H1 (cell line): ENCODE data around the gene CAMTA2. TPM values are rescaled to one million over a fixed set of nuclear protein-coding genes. Genes with fewer than 3 reads are reported as not detected.

Experiments
- CTCF ChIA-PET: fragments of 300-600 bp; sonication (Branson Sonifier 250); formaldehyde crosslinking; loops from one replicate; lab custom pipeline; 2021; ENCODE audit not compliant: partially characterized antibody; lab: Charles Lee
- POLR2A ChIA-PET: fragments of 300-600 bp; sonication (Branson Sonifier 250); formaldehyde crosslinking; loops from one replicate; lab custom pipeline; 2021; ENCODE audit warnings: inconsistent platforms; ENCODE audit not compliant: partially characterized antibody; lab: Charles Lee
- DNase-seq, 2 experiments: peaks; one replicate each; pipeline versions ENCODE4 v3.0.0 to v3.0.0-alpha.2; 2010 to 2022; ENCODE audit warnings: low spot score in 2 of 2, low read depth in 1 of 2, mixed read lengths in 1 of 2
- FAIRE-seq: peaks from 2 replicates; lab custom pipeline; 2011; peaks lifted over from hg19 to GRCh38; lab: Jason Lieb, UNC
- H2AFZ ChIP-seq: 2 replicates; pipeline ENCODE4 v1.8.1; 2012; ENCODE audit warnings: low read length, inconsistent platforms
- H2AK5ac ChIP-seq: 2 replicates; pipeline ENCODE4 v1.6.1; 2013; ENCODE audit warnings: low read depth, low read length
- H2BK120ac ChIP-seq: replicated peaks from 2 replicates; pipeline ENCODE3; 2013; ENCODE audit warnings: low read depth, low read length, inconsistent platforms
- H2BK12ac ChIP-seq: 2 replicates; pipeline ENCODE4 v1.6.1; 2013; ENCODE audit warnings: low read depth, low read length
- H2BK15ac ChIP-seq: 2 replicates; pipeline ENCODE4 v1.6.1; 2013; ENCODE audit warnings: low read length
- H2BK20ac ChIP-seq: 2 replicates; pipeline ENCODE4 v1.6.1; 2013; ENCODE audit warnings: low read length
- H2BK5ac ChIP-seq: 2 replicates; pipeline ENCODE4 v1.6.1; 2013; ENCODE audit warnings: low read depth, low read length
- H3K14ac ChIP-seq: 2 replicates; pipeline ENCODE4 v1.6.1; 2013; ENCODE audit warnings: inconsistent platforms; ENCODE audit not compliant: insufficient read length
- H3K18ac ChIP-seq: 2 replicates; pipeline ENCODE4 v1.6.1; 2013; ENCODE audit warnings: low read length; ENCODE audit errors: extremely low read depth
- H3K23ac ChIP-seq: 2 replicates; pipeline ENCODE4 v1.6.1; 2013; ENCODE audit warnings: inconsistent platforms; ENCODE audit not compliant: insufficient read length
- H3K23me2 ChIP-seq: 2 replicates; pipeline ENCODE4 v1.6.1; 2013; ENCODE audit warnings: low read depth, low read length
- H3K27ac ChIP-seq: 2 replicates; pipeline ENCODE4 v1.6.1; 2011; ENCODE audit warnings: low read depth, low read length, inconsistent platforms
- H3K27me3 ChIP-seq, 4 experiments: replicated peaks in 1 of 4; 1 replicate in 1 of 4; 2 replicates in 3 of 4; pipeline versions ENCODE4 v1.6.1 to v1.8.1; 2011 to 2013; ENCODE audit warnings: low read length in 3 of 4, mild to moderate bottlenecking in 3 of 4, inconsistent platforms in 2 of 4, mixed read lengths in 2 of 4, moderate library complexity in 1 of 4; ENCODE audit not compliant: control insufficient read depth in 3 of 4, insufficient read depth in 3 of 4; ENCODE audit errors: extremely low read depth in 1 of 4
- H3K36me3 ChIP-seq, 4 experiments: 2 replicates each; pipeline versions ENCODE4 v1.6.1 to v1.8.1; 2011 to 2013; ENCODE audit warnings: mild to moderate bottlenecking in 4 of 4, low read length in 3 of 4, moderate library complexity in 2 of 4, control low read depth in 1 of 4, inconsistent platforms in 1 of 4; ENCODE audit not compliant: insufficient read depth in 4 of 4, control insufficient read depth in 2 of 4
- H3K4ac ChIP-seq: replicated peaks from 2 replicates; pipeline ENCODE3; 2013; ENCODE audit warnings: low read length, low read depth, mixed read lengths, inconsistent platforms; ENCODE audit not compliant: insufficient read length
- H3K4me1 ChIP-seq, 4 experiments: replicated peaks in 1 of 4; 1 replicate in 1 of 4; 2 replicates in 3 of 4; pipeline versions ENCODE4 v1.6.1 to v1.8.1; 2011 to 2013; ENCODE audit warnings: low read length in 3 of 4, inconsistent platforms in 2 of 4, mixed read lengths in 1 of 4; ENCODE audit not compliant: insufficient read depth in 4 of 4, control insufficient read depth in 3 of 4
- H3K4me2 ChIP-seq, 2 experiments: 2 replicates each; pipeline versions ENCODE4 v1.6.1 to v1.8.1; 2011 to 2013; ENCODE audit warnings: low read depth in 2 of 2, low read length in 2 of 2, control low read depth in 1 of 2, inconsistent platforms in 1 of 2, mild to moderate bottlenecking in 1 of 2; ENCODE audit not compliant: insufficient read depth in 1 of 2
- H3K4me3 ChIP-seq, 4 experiments: fragments of 200-600, 300-600 bp in 1 of 4; sonication (generic), shearing (Covaris generic), sonication (Bioruptor Twin) in 1 of 4; 2 replicates each; pipeline versions ENCODE4 v1.5.1 to v1.8.1; 2011 to 2016; ENCODE audit warnings: low read length in 4 of 4, low read depth in 3 of 4, control low read depth in 2 of 4, inconsistent platforms in 2 of 4, mild to moderate bottlenecking in 2 of 4, mixed read lengths in 1 of 4, moderate library complexity in 1 of 4; ENCODE audit not compliant: insufficient read depth in 2 of 4; ENCODE audit errors: extremely low read depth in 1 of 4
- H3K56ac ChIP-seq: replicated peaks from 2 replicates; pipeline ENCODE3; 2013; ENCODE audit warnings: low read depth, mild to moderate bottlenecking, mixed read lengths, low read length, inconsistent platforms; ENCODE audit not compliant: insufficient read length
- H3K79me1 ChIP-seq: 2 replicates; pipeline ENCODE4 v1.6.1; 2013; ENCODE audit warnings: low read depth, low read length, control low read depth
- H3K79me2 ChIP-seq, 2 experiments: 2 replicates each; pipeline versions ENCODE4 v1.6.1 to v1.8.1; 2012 to 2013; ENCODE audit warnings: low read length in 2 of 2, mild to moderate bottlenecking in 2 of 2, inconsistent platforms in 1 of 2; ENCODE audit not compliant: insufficient read depth in 2 of 2, control insufficient read depth in 1 of 2
- H3K9ac ChIP-seq, 4 experiments: replicated peaks in 1 of 4; 1 replicate in 1 of 4; 2 replicates in 3 of 4; pipeline versions ENCODE4 v1.6.1 to v1.8.1; 2011 to 2013; ENCODE audit warnings: low read depth in 3 of 4, low read length in 3 of 4, control low read depth in 2 of 4, mild to moderate bottlenecking in 2 of 4, moderate library complexity in 2 of 4, inconsistent platforms in 1 of 4; ENCODE audit errors: extremely low read depth in 1 of 4
- H3K9me3 ChIP-seq, 2 experiments: 2 replicates each; pipeline versions ENCODE4 v1.6.1 to v1.8.1; 2012 to 2013; ENCODE audit warnings: mild to moderate bottlenecking in 2 of 2, moderate library complexity in 2 of 2, control low read depth in 1 of 2, inconsistent platforms in 1 of 2, low read depth in 1 of 2, low read length in 1 of 2, mixed read lengths in 1 of 2; ENCODE audit not compliant: insufficient read depth in 2 of 2
- H4K20me1 ChIP-seq, 2 experiments: replicated peaks in 1 of 2; 2 replicates each; pipeline versions ENCODE3 to v1.8.1; 2011 to 2013; ENCODE audit warnings: inconsistent platforms in 2 of 2, low read length in 2 of 2, mild to moderate bottlenecking in 1 of 2; ENCODE audit not compliant: insufficient read depth in 2 of 2, control insufficient read depth in 1 of 2
- H4K5ac ChIP-seq: 2 replicates; pipeline ENCODE4 v1.6.1; 2013; ENCODE audit warnings: low read length, low read depth, mixed read lengths, inconsistent platforms; ENCODE audit not compliant: insufficient read length
- H4K8ac ChIP-seq: 2 replicates; pipeline ENCODE4 v1.8.0; 2013; ENCODE audit warnings: mild to moderate bottlenecking, moderate library complexity, low read length, inconsistent platforms; ENCODE audit not compliant: insufficient read depth; ENCODE audit errors: extremely low read depth
- H4K91ac ChIP-seq: replicated peaks from 2 replicates; pipeline ENCODE3; 2013; ENCODE audit warnings: low read length, mixed read lengths, inconsistent platforms; ENCODE audit not compliant: insufficient read length
- BACH1 ChIP-seq: IDR thresholded peaks from 2 replicates; pipeline ENCODE4 v1.6.1; 2012; ENCODE audit warnings: low read length, improper control_type of control experiment
- EGR1 ChIP-seq: IDR thresholded peaks from 2 replicates; pipeline ENCODE4 v1.6.1; 2011; ENCODE audit warnings: low read depth, low read length, borderline replicate concordance
- GABPA ChIP-seq: IDR thresholded peaks from 2 replicates; pipeline ENCODE4 v1.6.1; 2011; ENCODE audit warnings: mild to moderate bottlenecking, low read length, moderate library complexity, borderline replicate concordance; ENCODE audit not compliant: insufficient read depth
- HDAC6 ChIP-seq: IDR thresholded peaks from one replicate; pipeline ENCODE4 v1.7.1; 2012; ENCODE audit warnings: low read depth, mild to moderate bottlenecking, inconsistent platforms, low read length, moderate library complexity
- RAD21 ChIP-seq, 2 experiments: IDR thresholded peaks in 1 of 2; conservative IDR thresholded peaks in 1 of 2; 2 replicates each; pipeline ENCODE4 v1.6.1; 2011; ENCODE audit warnings: low read depth in 2 of 2, low read length in 2 of 2, improper control_type of control experiment in 1 of 2, inconsistent platforms in 1 of 2, mild to moderate bottlenecking in 1 of 2, moderate library complexity in 1 of 2
- SP1 ChIP-seq: IDR thresholded peaks from 2 replicates; pipeline ENCODE4 v1.6.1; 2011; ENCODE audit warnings: low read depth, low read length
- YY1 ChIP-seq: IDR thresholded peaks from 2 replicates; pipeline ENCODE4 v1.6.1; 2011; ENCODE audit warnings: low read depth, mild to moderate bottlenecking, low read length
- WGBS, 2 experiments: shearing (Covaris generic) in 1 of 2; methylation state at CpG; one replicate each; pipeline versions ENCODE4 v1.1.6 to v1.1.7; 2013 to 2015; ENCODE audit warnings: low lambda C conversion rate in 2 of 2, mixed read lengths in 2 of 2, inconsistent platforms in 1 of 2, low coverage in 1 of 2, missing lambda C conversion rate in 1 of 2; ENCODE audit not compliant: insufficient replicate concordance in 2 of 2, insufficient coverage in 1 of 2, insufficient read length in 1 of 2; ENCODE audit errors: extremely low coverage in 1 of 2, missing lambda C conversion rate in 1 of 2; 5-methylcytosine and 5-hydroxymethylcytosine counted together
- polyA plus RNA-seq, 7 experiments: library from polyadenylated mRNA; depleted of rRNA in 3 of 7; stranded (reverse) in 5 of 7; unstranded in 2 of 7; fragments of >200 nt in 5 of 7; fragments of 200-250 nt in 2 of 7; gene quantifications; 1 replicate in 5 of 7; 2 replicates in 1 of 7; 4 replicates in 1 of 7; pipeline versions ENCODE4 v1.2.1 to v1.2.3, GENCODE V29; 2011 to 2013; ENCODE audit warnings: missing spikeins in 2 of 7, mixed read lengths in 2 of 7
- total RNA-seq: library from RNA; stranded (reverse); fragmentation: NEBNext Ultra II Directional; extraction: Animal tissue kit (Norgen Biotek cat#: 25700); gene quantifications from 2 replicates; pipeline ENCODE4 v1.2.1, GENCODE V29; 2021
- TF ChIP-seq, protein P1 (sequence below), 3 experiments: IDR thresholded peaks; 1 replicate in 2 of 3; 2 replicates in 1 of 3; pipeline versions ENCODE4 v1.5.1 to v1.6.1; 2011; ENCODE audit warnings: low read length in 3 of 3, mild to moderate bottlenecking in 3 of 3, inconsistent platforms in 2 of 3, low read depth in 1 of 3, moderate library complexity in 1 of 3; ENCODE audit not compliant: insufficient read depth in 1 of 3; ENCODE audit errors: control extremely low read depth in 1 of 3

Gene CAMTA2
- total and polyA plus RNA-seq, 2 of the 8 experiments (the other 6 are each of a cell fraction or from before 2014, with no cell fraction given) = 5.5 to 12.0 TPM

- H2BK5ac ChIP-seq = no peak overlapping the region
- H2BK12ac ChIP-seq = no peak overlapping the region
- no peak overlapping the region for H3K56ac ChIP-seq
- H2BK120ac ChIP-seq = no peak overlapping the region
- no peak overlapping the region for H4K5ac ChIP-seq
- ChIA-PET CTCF (interaction anchor here (0.7 to 1.3 kb wide), 8 partner anchors 9 to 131 kb away, joined by 3 to 10 read pairs (median 4); no protein-coding TSS in a partner anchor), POLR2A (interaction anchor here (0.7 to 27.4 kb wide), 12 partner anchors 8 to 63 kb away, joined by 3 to 987 read pairs (median 8); partner anchors contain the start of genes C17orf107, CHRNE, ENO3 and INCA1)
- no peaks in the 10 kb centered on the region for H3K9me3 ChIP-seq
- H2BK20ac ChIP-seq = no peak overlapping the region
- peaks cover 0 to 8% (median 6%) of the 10 kb centered on the region in 4 experiments; a peak in 6 of 7 replicates for H3K4me1 ChIP-seq
- WGBS, 2 experiments = 83% methylated on average over 14 of the region's 14 CpGs; no CpG with 5 or more reads in 1 of the 2 experiments
- FAIRE-seq (no peak), DNase-seq (no peak)
- no peak overlapping the region for H3K4me3 ChIP-seq
- no peak overlapping the region for H3K4ac ChIP-seq
- H2AK5ac ChIP-seq = no peak overlapping the region
- H3K14ac ChIP-seq = no peak overlapping the region
- peaks cover 9 to 16% (median 13%) of the 10 kb centered on the region in 4 experiments for H3K36me3 ChIP-seq
- H4K8ac ChIP-seq = no peak overlapping the region
- no peaks in the 10 kb centered on the region for H3K27me3 ChIP-seq
- no peak overlapping the region for H3K18ac ChIP-seq
- peaks cover 8% of the 10 kb centered on the region; the same call in 1 of the 2 replicates for H3K23me2 ChIP-seq
- H3K79me2 ChIP-seq = peaks cover 0 to 12% of the 10 kb centered on the region in 2 experiments; a peak in 3 of 4 replicates
- H4K20me1 ChIP-seq = peaks cover 0 to 1% of the 10 kb centered on the region in 2 experiments
- H2BK15ac ChIP-seq = no peak overlapping the region
- H4K91ac ChIP-seq = no peak overlapping the region
- H2AFZ ChIP-seq = no peak overlapping the region
- H3K79me1 ChIP-seq = peaks cover 9% of the 10 kb centered on the region
- no peak overlapping the region for H3K23ac ChIP-seq
- H3K27ac ChIP-seq = no peak overlapping the region
- no peak overlapping the region for H3K9ac ChIP-seq
- H3K4me2 ChIP-seq = no peak overlapping the region
- peak; percentile 25 to 52; a peak in 3 of 4 replicates for TF ChIP-seq RAD21 (IDR thresholded peaks at IDR 0.05 in 1 of 2, conservative IDR thresholded peaks at IDR 0.05 in 1 of 2; ENCODE audit: low read depth in 2 of 2, low read length in 2 of 2)
- TF ChIP-seq HDAC6 = no peak
- TF ChIP-seq YY1 = peak; percentile 54; the same call in 1 of the 2 replicates
- TF ChIP-seq, protein P1, sequence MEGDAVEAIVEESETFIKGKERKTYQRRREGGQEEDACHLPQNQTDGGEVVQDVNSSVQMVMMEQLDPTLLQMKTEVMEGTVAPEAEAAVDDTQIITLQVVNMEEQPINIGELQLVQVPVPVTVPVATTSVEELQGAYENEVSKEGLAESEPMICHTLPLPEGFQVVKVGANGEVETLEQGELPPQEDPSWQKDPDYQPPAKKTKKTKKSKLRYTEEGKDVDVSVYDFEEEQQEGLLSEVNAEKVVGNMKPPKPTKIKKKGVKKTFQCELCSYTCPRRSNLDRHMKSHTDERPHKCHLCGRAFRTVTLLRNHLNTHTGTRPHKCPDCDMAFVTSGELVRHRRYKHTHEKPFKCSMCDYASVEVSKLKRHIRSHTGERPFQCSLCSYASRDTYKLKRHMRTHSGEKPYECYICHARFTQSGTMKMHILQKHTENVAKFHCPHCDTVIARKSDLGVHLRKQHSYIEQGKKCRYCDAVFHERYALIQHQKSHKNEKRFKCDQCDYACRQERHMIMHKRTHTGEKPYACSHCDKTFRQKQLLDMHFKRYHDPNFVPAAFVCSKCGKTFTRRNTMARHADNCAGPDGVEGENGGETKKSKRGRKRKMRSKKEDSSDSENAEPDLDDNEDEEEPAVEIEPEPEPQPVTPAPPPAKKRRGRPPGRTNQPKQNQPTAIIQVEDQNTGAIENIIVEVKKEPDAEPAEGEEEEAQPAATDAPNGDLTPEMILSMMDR (IDR thresholded peaks at IDR 0.05; ENCODE audit: control extremely low read depth in 1 of 3, insufficient read depth in 1 of 3, low read depth in 1 of 3, low read length in 3 of 3) = peak; percentile 15 to 55 (median 51)
- TF ChIP-seq GABPA = 0 out of 2 replicates have a peak, but pooled peaks have one; percentile 37
- TF ChIP-seq EGR1 = 0 out of 2 replicates have a peak, but pooled peaks have one; percentile 15
- TF ChIP-seq SP1 = no peak
- TF ChIP-seq BACH1 = peak; percentile 11; the same call in 1 of the 2 replicates
These were observed 53.1 kb downstream of the CAMTA2 start for GRCh38 chr17:4934173-4934979.
